AG09319 (cell line): ENCODE results near the gene TXLNA.
A peak's percentile ranks its signal among the peaks of the same experiment; 100 is the strongest.
"Not testable (repeated sequence)": the region's sequence is repeated elsewhere in the genome, so short reads cannot be mapped to it uniquely, and the experiment has no call there.

Experiments used
- DNase-seq: peaks from one replicate; pipeline ENCODE4 v3.0.0-alpha.2; 2010; ENCODE audit warnings: low read depth; ENCODE audit errors: extremely low read depth
- CTCF ChIP-seq: IDR thresholded peaks from 2 replicates; pipeline ENCODE4 v1.5.1; 2011; ENCODE audit warnings: low read depth, mild to moderate bottlenecking, inconsistent platforms, low read length, moderate library complexity

Gene TXLNA

GRCh38 chr1:32179443-32180185 is at the start of gene TXLNA:
TSS of gene TXLNA (plus strand) at chr1:32179675. CDS start at chr1:32180346, 671 bp downstream.
- peak; percentile 78 for DNase-seq
- TF ChIP-seq CTCF, result peak; percentile 2

GRCh38 chr1:32133950-32134280 is 45.6 kb upstream of the TXLNA start:
- not testable (repeated sequence) for DNase-seq

- DNase-seq, result no peak
- TF ChIP-seq CTCF, result no peak
Measured at GRCh38 chr1:32137111-32137510, 42.4 kb upstream of the TXLNA start.

GRCh38 chr1:32138965-32139364 is 40.5 kb upstream of the TXLNA start:
- no peak for TF ChIP-seq CTCF
- DNase-seq, result no peak

GRCh38 chr1:32142446-32143301 is 36.8 kb upstream of the TXLNA start:
- peak; percentile 62 for DNase-seq

GRCh38 chr1:32143302-32143695 is 36.2 kb upstream of the TXLNA start:
- DNase-seq, result not testable (repeated sequence)

More at GRCh38 chr1:32142446-32143301, 36.8 kb upstream of the TXLNA start:
- no peak for TF ChIP-seq CTCF

- no peak for DNase-seq
- TF ChIP-seq CTCF, result no peak
Measured at GRCh38 chr1:32144033-32144432, 35.4 kb upstream of the TXLNA start.

GRCh38 chr1:32147799-32148198 is 31.7 kb upstream of the TXLNA start:
- DNase-seq, result not testable (repeated sequence)

GRCh38 chr1:32150847-32151246 is 28.6 kb upstream of the TXLNA start:
- DNase-seq, result no peak

More at GRCh38 chr1:32150847-32151246, 28.6 kb upstream of the TXLNA start:
- TF ChIP-seq CTCF, result no peak
